Activated T-cell treated with anti-CD3 and anti-CD28 coated beads, Interleukin-2, amount 50 U/mL, for 72 hours (primary cell): Measurements from ENCODE around the gene SUPT7L. TPM values are rescaled to one million over a fixed set of nuclear protein-coding genes. Genes with fewer than 3 reads are reported as not detected.
"Not testable (repeated sequence)": the region's sequence is repeated elsewhere in the genome, so short reads cannot be mapped to it uniquely, and the experiment has no call there.

Experiments used
- ATAC-seq, 2 donors: fragments of 150-1000 bp; cut with Tn5 transposase; replicated peaks in 1 of 2; 2 replicates each; pipeline ENCODE4 v1.10.0; 2021; ENCODE audit warnings: moderate library complexity in 2 of 2, mild to moderate bottlenecking in 1 of 2
- DNase-seq, 2 donors: peaks; one replicate each; pipeline ENCODE4 v3.0.0; 2021 to 2022; ENCODE audit warnings: mixed read lengths in 1 of 2
- H3K27ac Mint-ChIP-seq: one replicate; pipeline ENCODE4 v1.8.0; 2022; ENCODE audit warnings: mild to moderate bottlenecking, moderate library complexity, mixed read lengths
- H3K27me3 Mint-ChIP-seq: one replicate; pipeline ENCODE4 v1.8.0; 2022; ENCODE audit warnings: low read depth, mixed read lengths
- H3K36me3 Mint-ChIP-seq, 2 donors: one replicate each; pipeline ENCODE4 v1.8.0; 2022; ENCODE audit warnings: mixed read lengths in 2 of 2, mild to moderate bottlenecking in 1 of 2; ENCODE audit not compliant: insufficient read depth in 2 of 2
- H3K4me1 Mint-ChIP-seq: one replicate; pipeline ENCODE4 v1.8.0; 2022; ENCODE audit warnings: low read depth, mixed read lengths
- H3K4me3 Mint-ChIP-seq, 2 donors: one replicate each; pipeline ENCODE4 v1.8.0; 2022; ENCODE audit warnings: mild to moderate bottlenecking in 2 of 2, mixed read lengths in 2 of 2, moderate library complexity in 2 of 2
- H3K9me3 Mint-ChIP-seq, 2 donors: one replicate each; pipeline ENCODE4 v1.8.0; 2022; ENCODE audit warnings: mixed read lengths in 2 of 2
- total RNA-seq, 2 donors: library from RNA; stranded (reverse); gene quantifications; one replicate each; pipeline ENCODE4 v1.2.3, GENCODE V29; 2022

Gene SUPT7L
- total RNA-seq, 2 donors from 2014 or later = 45.0 to 48.9 TPM

DNA sequence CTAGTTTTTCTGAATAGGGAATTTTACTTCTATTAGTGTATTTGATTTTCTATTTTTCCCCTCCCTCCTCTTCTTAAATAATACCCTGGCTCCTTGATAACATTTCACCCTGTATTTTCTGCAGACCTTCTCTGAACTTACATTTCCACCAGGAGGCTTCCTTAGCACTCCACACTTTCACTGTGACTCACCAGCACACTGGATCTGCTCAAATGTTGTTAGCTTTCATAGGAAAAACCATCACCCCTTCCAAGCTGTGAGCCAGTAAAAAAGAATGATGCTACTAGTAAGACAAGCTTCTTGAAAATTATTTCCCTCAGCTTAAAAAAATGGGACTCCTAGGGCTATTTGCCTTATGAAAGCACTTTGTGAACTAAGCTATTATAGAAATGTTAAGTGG, 16.1 kb downstream of the SUPT7L start:
- peaks cover 2 to 13% of the 10 kb centered on the region in 2 donors for H3K36me3 Mint-ChIP-seq
- DNase-seq = no peak
- peaks cover 4% of the 10 kb centered on the region for H3K4me1 Mint-ChIP-seq
- no peaks in the 10 kb centered on the region for H3K9me3 Mint-ChIP-seq
- no peak for ATAC-seq
- peak overlapping the region; percentile 35 for H3K27ac Mint-ChIP-seq
- H3K27me3 Mint-ChIP-seq = no peaks in the 10 kb centered on the region
- no peak overlapping the region for H3K4me3 Mint-ChIP-seq

DNA sequence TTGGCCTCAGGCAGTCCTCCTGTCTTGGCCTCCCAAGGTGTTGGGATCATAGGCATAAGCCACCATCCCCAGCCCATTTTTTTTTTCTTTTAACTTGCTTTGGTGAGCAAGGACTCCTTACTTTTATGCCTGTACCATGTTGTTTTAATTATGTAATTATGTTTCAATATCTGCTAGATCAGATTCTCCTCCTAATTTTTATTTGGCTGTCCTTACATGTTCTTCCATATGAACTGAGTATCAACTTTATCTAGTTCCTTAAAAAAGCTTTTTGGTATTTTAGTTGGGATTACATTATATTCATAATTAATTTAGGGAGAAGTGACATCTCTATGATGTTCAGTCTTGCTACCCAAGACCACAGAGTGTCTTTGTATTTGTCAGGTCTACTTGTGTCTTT, 18.2 kb downstream of the SUPT7L start:
- Mint-ChIP-seq H3K4me1 (peaks cover 4% of the 10 kb centered on the region), H3K9me3 (no peaks in the 10 kb centered on the region), H3K36me3 (peaks cover 1 to 18% of the 10 kb centered on the region in 2 donors), H3K27ac (no peak overlapping the region), H3K4me3 (no peak overlapping the region), H3K27me3 (no peaks in the 10 kb centered on the region)
- DNase-seq (no peak), ATAC-seq (no peak)

DNA sequence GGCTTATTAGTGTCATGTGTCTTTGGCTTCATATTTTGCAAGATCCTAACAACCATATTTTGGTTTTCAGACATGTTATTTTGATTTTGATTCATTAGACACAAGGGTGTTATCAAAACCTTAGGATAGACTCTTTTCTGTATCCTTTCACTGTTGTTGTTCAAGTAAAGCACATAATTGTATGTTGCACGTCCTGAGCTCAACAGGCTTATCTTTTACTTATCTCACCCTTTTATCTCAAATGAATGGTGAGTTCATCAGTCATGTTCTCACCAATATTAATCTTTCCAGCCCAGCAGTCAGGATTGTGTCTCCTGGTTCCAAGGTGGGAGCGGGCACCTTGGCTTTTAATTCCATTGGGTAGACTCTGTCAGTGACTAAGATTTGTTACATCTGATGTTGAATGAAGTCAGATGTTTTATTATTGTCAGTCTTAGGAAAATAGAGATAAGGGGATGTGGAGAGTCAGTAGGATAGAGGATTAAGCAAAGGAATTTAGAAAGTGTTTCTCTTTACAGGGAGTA, 22.6 kb downstream of the SUPT7L start:
- ATAC-seq = no peak
- no peak overlapping the region for H3K27ac Mint-ChIP-seq
- H3K4me3 Mint-ChIP-seq = no peak overlapping the region
- H3K36me3 Mint-ChIP-seq = peaks cover 6 to 29% of the 10 kb centered on the region in 2 donors
- no peak for DNase-seq
- H3K27me3 Mint-ChIP-seq = no peaks in the 10 kb centered on the region
- peaks cover 29% of the 10 kb centered on the region for H3K4me1 Mint-ChIP-seq
- H3K9me3 Mint-ChIP-seq = no peaks in the 10 kb centered on the region

DNA sequence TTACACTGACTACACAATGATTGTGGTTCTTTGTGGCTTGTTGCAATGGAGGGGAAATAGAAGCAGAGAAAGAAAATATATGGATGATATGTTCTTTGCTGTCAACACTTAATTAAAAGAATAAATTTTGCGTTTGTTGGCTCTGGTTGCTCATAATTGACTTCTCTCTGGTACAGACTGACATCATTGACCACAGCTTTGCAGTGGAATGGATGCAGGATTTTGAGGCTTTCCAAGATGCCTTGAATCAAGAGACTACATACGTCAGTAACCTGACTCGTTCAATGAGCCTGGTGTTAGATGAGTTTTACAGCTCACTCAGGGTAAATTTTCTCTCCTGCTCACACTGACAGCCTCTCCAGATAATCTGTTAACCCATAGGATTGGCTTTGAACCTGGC, 24.7 kb downstream of the SUPT7L start:
- no peaks in the 10 kb centered on the region for H3K9me3 Mint-ChIP-seq
- no peaks in the 10 kb centered on the region for H3K27me3 Mint-ChIP-seq
- peaks cover 34% of the 10 kb centered on the region for H3K4me1 Mint-ChIP-seq
- peak overlapping the region; percentile 70 to 88 for H3K4me3 Mint-ChIP-seq
- peak overlapping the region; percentile 96 for H3K27ac Mint-ChIP-seq
- H3K36me3 Mint-ChIP-seq = peaks cover 17 to 43% of the 10 kb centered on the region in 2 donors
- DNase-seq = peak; percentile 44 to 49
- peak; percentile 57 to 70 for ATAC-seq

DNA sequence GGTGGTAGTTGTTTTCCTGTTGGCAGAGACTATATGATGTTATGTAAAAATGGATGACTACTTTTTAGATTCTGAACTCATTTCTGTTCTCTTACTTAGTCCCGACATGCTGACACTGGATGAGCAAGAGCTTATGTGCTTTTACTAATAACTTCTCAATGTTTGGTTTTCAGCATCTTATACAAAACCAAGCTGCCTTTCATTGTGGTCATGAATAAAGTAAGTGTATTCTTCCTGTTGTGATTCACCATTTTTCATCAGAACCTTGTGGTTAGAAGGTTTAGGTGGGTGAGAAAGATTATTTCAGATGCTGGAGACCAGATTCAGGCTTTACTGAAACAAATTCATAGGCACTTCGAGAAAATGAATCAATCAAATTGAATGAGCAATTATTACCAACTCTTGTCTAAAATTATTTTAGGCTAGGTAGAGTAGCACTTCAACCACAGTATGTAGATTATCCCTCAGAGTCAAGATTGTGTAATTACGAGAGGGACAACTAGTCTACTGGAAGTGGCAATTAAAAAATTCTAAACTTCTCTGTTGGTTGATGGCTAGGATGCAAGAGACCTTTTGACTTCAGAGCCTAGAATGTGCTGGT, 25.3 kb downstream of the SUPT7L start:
- peak; percentile 25 to 43 for DNase-seq

GRCh38 chr2:27636766-27637165, 26.6 kb downstream of the SUPT7L start:
- ATAC-seq (no peak), DNase-seq (peak; percentile 17 to 37)
- peaks cover 19 to 44% of the 10 kb centered on the region in 2 donors for H3K36me3 Mint-ChIP-seq
- H3K27ac Mint-ChIP-seq = no peak overlapping the region
- no peak overlapping the region for H3K4me3 Mint-ChIP-seq
- no peaks in the 10 kb centered on the region for H3K27me3 Mint-ChIP-seq
- peaks cover 34% of the 10 kb centered on the region for H3K4me1 Mint-ChIP-seq
- no peaks in the 10 kb centered on the region for H3K9me3 Mint-ChIP-seq

More for the DNA sequence above, 25.3 kb downstream of the SUPT7L start:
- peaks cover 34% of the 10 kb centered on the region for H3K4me1 Mint-ChIP-seq
- peak; percentile 87 for ATAC-seq
- no peaks in the 10 kb centered on the region for H3K9me3 Mint-ChIP-seq
- peak overlapping the region; percentile 96 for H3K27ac Mint-ChIP-seq
- no peaks in the 10 kb centered on the region for H3K27me3 Mint-ChIP-seq
- H3K36me3 Mint-ChIP-seq = peaks cover 17 to 43% of the 10 kb centered on the region in 2 donors
- H3K4me3 Mint-ChIP-seq = peak overlapping the region; percentile 70 to 88

DNA sequence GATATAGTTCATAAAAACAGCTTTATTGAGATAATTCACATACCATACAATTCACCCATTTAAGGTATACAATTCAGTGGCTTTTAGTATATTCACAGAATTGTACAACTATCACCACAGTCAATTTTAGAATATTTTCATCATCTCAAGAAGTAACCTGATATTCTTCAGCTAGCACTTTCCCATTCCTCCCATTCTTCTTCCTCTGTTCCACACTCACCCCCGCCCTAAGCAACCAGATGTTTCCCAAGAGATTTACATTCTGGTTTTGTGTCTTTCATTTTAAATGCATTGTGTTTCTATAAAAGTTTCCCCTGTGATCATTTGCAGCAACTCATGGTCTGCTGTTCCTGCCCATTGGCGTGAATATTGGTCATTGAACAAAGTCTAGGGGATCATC, 29.1 kb downstream of the SUPT7L start:
- no peak for DNase-seq
- H3K36me3 Mint-ChIP-seq = peaks cover 17 to 37% of the 10 kb centered on the region in 2 donors

DNA sequence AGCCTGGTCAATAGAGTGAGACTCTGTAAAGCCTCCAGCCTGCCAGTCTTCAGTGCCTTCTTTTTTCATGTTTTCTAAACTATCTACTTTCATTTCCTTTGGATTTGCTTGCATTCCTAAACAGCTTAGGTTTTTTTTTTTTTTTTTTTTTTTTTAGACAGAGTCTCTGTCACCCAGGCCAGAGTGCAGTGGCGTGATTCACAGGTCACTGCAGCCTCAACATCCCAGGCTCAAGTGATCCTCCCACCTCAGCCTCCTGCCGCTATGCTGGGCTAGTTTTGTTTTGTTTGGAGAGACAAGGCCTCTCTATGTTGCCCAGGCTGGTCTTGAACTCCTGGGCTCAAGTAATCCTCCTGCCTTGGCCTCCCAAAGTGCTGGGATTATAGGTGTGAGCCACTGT, 33.2 kb downstream of the SUPT7L start:
- peak overlapping the region; percentile 36 for H3K27ac Mint-ChIP-seq
- DNase-seq, H3K27me3 Mint-ChIP-seq, ATAC-seq, H3K9me3 Mint-ChIP-seq, H3K4me3 Mint-ChIP-seq, H3K4me1 Mint-ChIP-seq: not testable (repeated sequence)
- peaks cover 11 to 16% of the 10 kb centered on the region in 2 donors for H3K36me3 Mint-ChIP-seq

More for the DNA sequence above, 29.1 kb downstream of the SUPT7L start:
- no peaks in the 10 kb centered on the region for H3K9me3 Mint-ChIP-seq
- ATAC-seq = no peak
- no peak overlapping the region for H3K4me3 Mint-ChIP-seq
- H3K27ac Mint-ChIP-seq = no peak overlapping the region
- H3K4me1 Mint-ChIP-seq = peaks cover 25% of the 10 kb centered on the region
- H3K27me3 Mint-ChIP-seq = no peaks in the 10 kb centered on the region

GRCh38 chr2:27628767-27629709, 34.4 kb downstream of the SUPT7L start, which contains the start of the genes CCDC121 and GPN1:
TSS of gene CCDC121 (minus strand) at chr2:27629012. CDS start at chr2:27627799, 1,213 bp downstream.
TSS of gene GPN1 (plus strand) at chr2:27629050. CDS start at chr2:27629059, 9 bp downstream.
- DNase-seq = peak; percentile 95 to 97
- Mint-ChIP-seq H3K4me3 (no peak within 1 kb of the TSS), H3K36me3 (peaks cover 3 to 8% of the 10 kb centered on the region in 2 donors), H3K9me3 (no peaks in the 10 kb centered on the region), H3K27ac (peak within 1 kb of the TSS; percentile 9), H3K4me1 (no peaks in the 10 kb centered on the region), H3K27me3 (no peaks in the 10 kb centered on the region)
- ATAC-seq = peak; percentile 97

DNA sequence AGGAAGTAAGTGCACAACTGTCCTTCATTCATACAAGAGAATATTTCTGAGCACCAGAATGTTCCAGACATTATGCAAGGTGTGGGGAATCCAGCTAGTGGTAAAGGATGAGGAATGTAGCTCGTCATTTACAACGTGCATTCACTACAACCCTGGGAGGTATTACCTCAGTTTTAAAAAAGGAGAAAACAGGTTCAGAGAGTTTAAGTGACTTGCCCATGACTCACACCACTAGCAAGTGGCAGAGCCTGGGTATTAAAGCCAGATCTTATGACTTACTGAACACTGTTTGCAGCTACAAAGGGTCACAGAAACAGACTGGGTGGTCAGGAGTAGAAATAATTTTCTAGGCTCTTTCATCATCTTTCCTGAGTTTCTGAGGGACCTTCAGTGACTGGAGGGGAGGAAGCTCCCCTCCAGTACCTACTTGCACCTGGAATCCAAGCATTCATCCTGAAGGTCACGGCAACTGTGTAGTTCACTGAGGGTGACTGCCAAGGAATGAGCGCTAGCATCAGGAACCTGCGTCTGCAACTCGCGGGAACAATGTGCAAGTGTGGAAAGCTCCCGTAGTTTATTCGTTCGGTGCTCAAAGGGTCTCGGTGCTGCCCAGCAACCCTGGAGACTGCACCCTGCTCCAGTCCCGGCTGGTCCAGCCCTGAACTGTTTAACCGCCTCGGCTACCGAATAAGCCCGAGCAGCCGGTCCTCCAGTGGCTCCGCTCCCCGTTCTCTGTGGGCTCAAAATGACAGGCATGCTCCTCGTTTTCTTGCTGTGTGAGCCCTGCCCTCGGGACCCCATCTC, 35.2 kb downstream of the SUPT7L start:
- peak; percentile 10 to 37 for DNase-seq
- Mint-ChIP-seq H3K36me3 (peaks cover 3 to 11% of the 10 kb centered on the region in 2 donors), H3K27me3 (no peaks in the 10 kb centered on the region), H3K27ac (peak overlapping the region; percentile 9), H3K4me3 (no peak overlapping the region), H3K9me3 (no peaks in the 10 kb centered on the region), H3K4me1 (no peaks in the 10 kb centered on the region)
- ATAC-seq = peak; percentile 55 to 59

DNA sequence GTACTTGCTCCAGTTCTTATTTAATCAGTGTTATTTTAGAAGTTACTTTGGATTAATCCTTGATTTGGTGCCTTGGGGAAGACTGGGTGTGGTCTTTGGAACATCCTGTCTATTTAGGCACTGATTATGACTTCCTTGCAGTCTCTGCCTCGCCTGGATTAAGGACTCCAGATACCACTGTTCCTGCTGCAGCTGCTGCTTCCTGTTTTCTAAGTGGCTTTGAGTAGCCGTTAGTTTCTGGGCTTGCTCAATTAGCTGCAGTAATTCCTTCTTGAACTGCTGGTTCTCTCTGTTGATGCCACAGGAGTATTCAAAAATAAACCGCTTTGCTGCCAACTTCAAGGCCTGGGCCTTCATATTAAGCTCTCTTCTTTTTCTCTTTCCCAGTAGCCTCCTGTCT, 36.5 kb downstream of the SUPT7L start:
- not testable (repeated sequence) for H3K27ac Mint-ChIP-seq, H3K4me1 Mint-ChIP-seq, H3K4me3 Mint-ChIP-seq, DNase-seq, ATAC-seq, H3K27me3 Mint-ChIP-seq, H3K9me3 Mint-ChIP-seq
- H3K36me3 Mint-ChIP-seq = peaks cover 0 to 15% of the 10 kb centered on the region in 2 donors

GRCh38 chr2:27626323-27626722, 37.1 kb downstream of the SUPT7L start:
- H3K9me3 Mint-ChIP-seq, H3K4me1 Mint-ChIP-seq, H3K4me3 Mint-ChIP-seq, ATAC-seq, DNase-seq, H3K27ac Mint-ChIP-seq, H3K27me3 Mint-ChIP-seq: not testable (repeated sequence)
- peaks cover 0 to 15% of the 10 kb centered on the region in 2 donors for H3K36me3 Mint-ChIP-seq
